ENCODE data around the gene OR9Q1. TPM values are rescaled to one million over a fixed set of nuclear protein-coding genes. Genes with fewer than 3 reads are reported as not detected.

OR9Q1 gene
- total RNA-seq, 2 experiments from 2014 or later: not detected

DNA sequence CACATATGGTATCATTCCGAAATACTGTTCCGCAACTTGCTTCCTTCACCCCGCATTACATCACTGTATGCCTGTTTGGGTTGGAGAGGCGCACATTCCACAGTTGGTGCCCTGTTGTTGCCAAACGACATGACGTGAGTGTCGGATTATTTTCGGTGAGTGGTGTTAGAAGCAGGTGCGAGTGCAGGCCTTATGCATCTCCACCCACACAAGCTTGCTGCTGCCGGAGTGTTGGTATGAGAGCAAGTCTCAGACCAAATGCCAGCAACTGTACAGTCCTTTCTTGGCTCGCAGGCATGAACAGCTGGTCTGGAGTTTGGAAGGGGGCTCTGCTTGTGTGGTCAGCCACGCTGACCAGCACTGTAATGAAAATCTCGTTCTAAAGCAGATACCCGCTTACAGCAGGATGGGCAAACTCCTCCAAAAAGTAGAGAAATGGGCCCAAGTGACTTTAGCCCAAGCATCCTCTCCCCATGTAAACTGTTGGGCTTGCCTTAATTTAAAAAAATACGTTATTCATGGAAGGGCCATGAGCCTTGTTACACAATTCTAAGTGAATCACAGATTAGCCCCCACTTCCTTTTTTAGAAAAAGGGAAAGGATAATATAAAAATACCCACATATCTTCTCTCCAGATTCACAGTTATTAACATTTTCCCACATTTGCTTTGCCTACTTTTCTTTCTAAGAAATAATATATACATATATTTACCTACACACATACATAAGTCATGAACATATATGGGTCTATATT lies 48.7 kb upstream of the OR9Q1 start:
- no peak for TF ChIP-seq EZH2phosphoT487 (IDR thresholded peaks at IDR 0.05; ENCODE audit: borderline replicate concordance, low read depth, low read length)
- TF ChIP-seq, protein P1, sequence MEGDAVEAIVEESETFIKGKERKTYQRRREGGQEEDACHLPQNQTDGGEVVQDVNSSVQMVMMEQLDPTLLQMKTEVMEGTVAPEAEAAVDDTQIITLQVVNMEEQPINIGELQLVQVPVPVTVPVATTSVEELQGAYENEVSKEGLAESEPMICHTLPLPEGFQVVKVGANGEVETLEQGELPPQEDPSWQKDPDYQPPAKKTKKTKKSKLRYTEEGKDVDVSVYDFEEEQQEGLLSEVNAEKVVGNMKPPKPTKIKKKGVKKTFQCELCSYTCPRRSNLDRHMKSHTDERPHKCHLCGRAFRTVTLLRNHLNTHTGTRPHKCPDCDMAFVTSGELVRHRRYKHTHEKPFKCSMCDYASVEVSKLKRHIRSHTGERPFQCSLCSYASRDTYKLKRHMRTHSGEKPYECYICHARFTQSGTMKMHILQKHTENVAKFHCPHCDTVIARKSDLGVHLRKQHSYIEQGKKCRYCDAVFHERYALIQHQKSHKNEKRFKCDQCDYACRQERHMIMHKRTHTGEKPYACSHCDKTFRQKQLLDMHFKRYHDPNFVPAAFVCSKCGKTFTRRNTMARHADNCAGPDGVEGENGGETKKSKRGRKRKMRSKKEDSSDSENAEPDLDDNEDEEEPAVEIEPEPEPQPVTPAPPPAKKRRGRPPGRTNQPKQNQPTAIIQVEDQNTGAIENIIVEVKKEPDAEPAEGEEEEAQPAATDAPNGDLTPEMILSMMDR (conservative IDR thresholded peaks at IDR 0.05; ENCODE audit: low read length): no peak
- H3K79me2 ChIP-seq (ENCODE audit: insufficient read depth, low read depth, low read length): no peaks in the 10 kb centered on the region
- H4K20me1 ChIP-seq (ENCODE audit: insufficient read depth, low read length): no peaks in the 10 kb centered on the region
- no peak for DNase-seq (ENCODE audit: low spot score)
- no peak overlapping the region for H3K4me3 ChIP-seq (ENCODE audit: low read depth, low read length, poor library complexity, severe bottlenecking)
- ChIA-PET CTCF (ENCODE audit: unreplicated experiment) (no interaction called here), POLR2A (no interaction called here)
- no peak overlapping the region for H3K4me2 ChIP-seq (ENCODE audit: low read length)
- intact Hi-C loops (cut with micrococcal nuclease; ENCODE audit: unreplicated experiment): no loop called here
- no peaks in the 10 kb centered on the region for H3K4me1 ChIP-seq (ENCODE audit: insufficient read depth, low read length, poor library complexity, severe bottlenecking)
- no peak overlapping the region for H2AFZ ChIP-seq (ENCODE audit: low read length)
- BruUV-seq (replicated peaks): no TSS peak
- no peaks in the 10 kb centered on the region for H3K9me2 ChIP-seq (ENCODE audit: insufficient read depth, low read length)
- no peaks in the 10 kb centered on the region for H3K9me3 ChIP-seq (ENCODE audit: low read length)
- H3K36me3 ChIP-seq (ENCODE audit: insufficient read depth, low read length): no peaks in the 10 kb centered on the region
- H3K27ac ChIP-seq (ENCODE audit: low read depth, low read length, poor library complexity, severe bottlenecking): no peak overlapping the region

DNA sequence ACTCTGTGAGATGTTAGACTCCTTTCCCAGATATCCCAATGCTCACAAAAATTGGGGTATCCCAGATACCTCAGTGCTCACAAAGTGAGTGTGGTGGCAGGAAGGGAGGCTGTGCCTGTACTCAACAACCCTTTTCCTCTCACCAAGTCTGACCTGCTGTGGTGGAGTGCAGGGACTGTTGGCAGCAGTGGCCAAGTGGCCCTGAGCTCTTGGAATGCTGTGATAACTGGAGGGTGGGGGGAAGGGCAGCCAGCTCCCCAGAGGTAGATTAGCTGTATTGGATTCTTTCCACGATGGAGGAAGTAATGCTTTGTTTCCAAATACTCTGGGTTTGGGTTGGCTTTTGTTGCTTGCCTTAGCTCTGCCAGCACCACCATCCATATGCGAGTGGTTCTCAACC lies 46.0 kb upstream of the OR9Q1 start:
- no TSS peak for BruUV-seq (replicated peaks)
- Histone ChIP-seq H3K36me3 (ENCODE audit: insufficient read depth, low read length) (no peaks in the 10 kb centered on the region), H3K79me2 (ENCODE audit: insufficient read depth, low read depth, low read length) (no peaks in the 10 kb centered on the region), H4K20me1 (ENCODE audit: insufficient read depth, low read length) (no peaks in the 10 kb centered on the region), H3K4me2 (ENCODE audit: low read length) (no peak overlapping the region), H3K9me2 (ENCODE audit: insufficient read depth, low read length) (no peaks in the 10 kb centered on the region), H3K9me3 (ENCODE audit: low read length) (no peaks in the 10 kb centered on the region), H3K4me1 (ENCODE audit: insufficient read depth, low read length, poor library complexity, severe bottlenecking) (no peaks in the 10 kb centered on the region), H2AFZ (ENCODE audit: low read length) (no peak overlapping the region), H3K4me3 (ENCODE audit: low read depth, low read length, poor library complexity, severe bottlenecking) (no peak overlapping the region), H3K27ac (ENCODE audit: low read depth, low read length, poor library complexity, severe bottlenecking) (no peak overlapping the region)
- intact Hi-C loops (cut with micrococcal nuclease; ENCODE audit: unreplicated experiment): no loop called here
- CTCF ChIA-PET (ENCODE audit: unreplicated experiment): no interaction called here
- no peak for DNase-seq (ENCODE audit: low spot score)
- POLR2A ChIA-PET: interaction anchor here (0.6 kb wide), 1 partner anchor 865 kb away, joined by 3 read pairs; no protein-coding TSS in a partner anchor
- TF ChIP-seq EZH2phosphoT487 (IDR thresholded peaks at IDR 0.05; ENCODE audit: borderline replicate concordance, low read depth, low read length): no peak
- TF ChIP-seq, protein P1 (conservative IDR thresholded peaks at IDR 0.05; ENCODE audit: low read length): no peak

Data from OCI-LY7 (cell line).